GM13977 (cell line): ENCODE measurements around the gene MEGF11.

Source experiments
- DNase-seq: peaks from one replicate; pipeline ENCODE4 v3.0.0; 2012; ENCODE audit warnings: low spot score
- CTCF ChIP-seq: IDR thresholded peaks from 2 replicates; pipeline ENCODE4 v1.5.1; 2012; ENCODE audit warnings: mild to moderate bottlenecking, control low read depth; ENCODE audit not compliant: insufficient read depth; ENCODE audit errors: extremely low read depth, missing control alignments
- in situ Hi-C: fragments of 300-500 bp; cut with MboI; formaldehyde crosslinking; loops from one replicate; pipeline ENCODE4 v1.12.0; 2022; ENCODE audit warnings: low sequenced_read_pairs, low pct_unique_long_range_greater_than_20kb, mixed read lengths, inconsistent platforms; ENCODE audit not compliant: unreplicated experiment

MEGF11 gene

GRCh38 chr15:66256692-66257091 is 3.1 kb upstream of the MEGF11 start:
- no peak for DNase-seq
- in situ Hi-C loops, result loop anchor here (25.0 kb wide), 1 partner anchor 94 kb away; no protein-coding TSS in a partner anchor
- TF ChIP-seq CTCF, result no peak

DNA sequence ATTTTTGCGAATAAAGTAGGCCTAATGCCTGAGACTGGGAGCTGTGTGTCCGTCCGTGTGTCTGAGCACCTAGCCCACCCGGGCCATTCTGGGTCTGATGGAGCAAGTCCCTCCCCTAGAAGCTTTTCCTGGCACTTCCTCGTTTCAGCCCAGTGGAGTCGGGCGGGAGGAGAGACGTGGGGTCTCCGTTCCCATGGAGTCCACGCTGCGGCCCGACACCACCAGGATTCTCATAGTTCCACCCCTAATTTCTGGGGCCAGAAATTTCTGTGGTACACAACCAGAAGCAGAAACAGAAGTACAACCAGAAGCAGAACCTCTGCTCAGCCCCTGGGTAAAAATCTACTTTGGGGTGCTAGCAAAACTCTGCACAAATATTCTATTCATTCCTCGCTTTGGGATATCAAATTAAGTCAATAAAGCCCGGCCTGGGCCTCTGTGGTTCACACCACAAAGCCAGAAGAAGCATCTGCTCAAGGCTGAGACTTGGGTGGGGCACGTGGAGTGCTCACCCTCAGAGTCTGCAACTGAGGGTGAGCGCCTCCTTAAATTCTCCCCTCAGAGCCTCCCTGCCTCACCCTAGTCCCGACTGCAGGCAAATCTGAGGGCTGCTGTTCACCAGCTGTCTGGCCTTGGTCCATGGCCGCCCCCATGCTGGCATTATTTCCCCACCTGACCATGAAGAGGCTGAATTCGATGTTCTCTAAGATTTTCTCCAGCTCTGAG is 1.6 kb upstream of the MEGF11 start:
- in situ Hi-C loops, result loop anchor here (25.0 kb wide), 1 partner anchor 93 kb away; no protein-coding TSS in a partner anchor
- no peak for TF ChIP-seq CTCF
- DNase-seq, result no peak

- in situ Hi-C loops, result loop anchor here (25.0 kb wide), 1 partner anchor 92 kb away; no protein-coding TSS in a partner anchor
- no peak for TF ChIP-seq CTCF
- no peak for DNase-seq
Observed at GRCh38 chr15:66254089-66254950, 770 bp upstream of the MEGF11 start.

GRCh38 chr15:66252685-66253417 is 699 bp downstream of the MEGF11 start:
- in situ Hi-C loops, result loop anchor here (25.0 kb wide), 1 partner anchor 91 kb away; no protein-coding TSS in a partner anchor
- TF ChIP-seq CTCF, result no peak
- DNase-seq, result peak; percentile 72

- in situ Hi-C loops, result loop anchor here (25.0 kb wide), 1 partner anchor 90 kb away; no protein-coding TSS in a partner anchor
- peak; percentile 77 for TF ChIP-seq CTCF
- DNase-seq, result peak; percentile 90
Observed at GRCh38 chr15:66251790-66252684, 1.5 kb downstream of the MEGF11 start.
